ENCODE measurements around the gene MFRP. TPM values are rescaled to one million over a fixed set of nuclear protein-coding genes. Genes with fewer than 3 reads are reported as not detected.

MFRP gene
- not detected in 2 replicates for total RNA-seq

DNA sequence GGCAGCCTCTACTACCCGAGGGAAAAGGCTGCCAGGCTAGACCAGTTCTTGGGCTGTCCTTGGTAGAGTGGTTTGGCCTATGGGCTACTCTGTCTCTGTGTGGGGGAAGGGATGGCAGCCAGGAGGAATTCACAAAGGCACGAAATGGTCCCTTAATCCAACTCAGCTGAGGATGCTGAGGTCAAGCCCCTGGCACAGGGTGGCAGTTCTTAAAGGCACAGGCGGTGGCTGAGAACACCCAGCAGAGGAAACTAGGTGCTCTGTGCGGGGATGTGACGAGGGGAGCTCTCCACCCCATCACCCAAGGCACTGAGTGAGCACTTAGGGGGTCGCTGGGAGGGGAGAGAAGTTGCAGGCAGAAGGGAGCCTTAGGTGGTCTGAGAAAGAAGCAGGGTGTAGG lies at the start of gene MFRP:
TSS of gene MFRP (minus strand) at position 101 of the 400 bp plus-strand sequence. CDS start 192 bp downstream, outside the sequence.

DNA sequence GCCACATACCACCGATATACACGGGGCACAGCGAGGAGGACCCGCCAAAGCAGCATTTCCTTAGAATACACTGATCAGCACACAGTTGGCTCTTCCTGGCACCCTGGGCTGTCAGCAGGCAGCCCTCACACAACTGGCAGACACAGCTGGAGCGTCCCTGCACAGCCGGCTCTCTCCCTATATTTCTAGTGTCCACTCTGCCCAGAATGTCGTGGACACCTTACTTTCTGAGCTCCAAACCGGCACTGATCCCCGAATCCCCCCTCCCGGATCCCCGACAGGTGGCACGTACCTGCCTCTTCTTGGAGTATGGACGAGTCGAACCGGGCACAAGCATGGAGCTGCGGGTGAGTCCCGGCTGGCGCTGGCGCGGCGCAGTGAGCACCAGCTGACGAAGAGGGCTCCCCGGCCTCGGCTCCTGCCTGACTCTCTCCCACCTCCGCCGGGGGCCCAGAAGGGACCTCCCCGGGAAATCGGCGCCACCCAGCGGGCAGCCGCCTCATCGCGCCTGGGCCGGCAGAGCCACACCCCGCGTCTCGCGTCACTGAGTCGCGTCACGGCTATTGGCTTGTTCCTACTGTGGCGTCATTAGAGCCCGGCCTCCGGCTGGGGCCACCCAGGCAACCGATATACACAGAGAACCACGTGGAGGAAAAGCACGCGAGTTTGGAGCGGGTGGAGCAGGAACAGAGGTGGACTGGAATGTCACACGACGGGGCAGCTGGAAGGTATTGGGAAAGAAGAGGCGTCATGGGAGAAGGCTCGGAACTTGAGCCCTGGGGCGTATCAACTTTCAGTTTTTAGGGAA lies 34.9 kb upstream of the MFRP start, which contains the start of gene USP2:
TSS of gene USP2 (minus strand) at position 510 of the 808 bp plus-strand sequence. CDS start 8,210 bp downstream, outside the sequence.

DNA sequence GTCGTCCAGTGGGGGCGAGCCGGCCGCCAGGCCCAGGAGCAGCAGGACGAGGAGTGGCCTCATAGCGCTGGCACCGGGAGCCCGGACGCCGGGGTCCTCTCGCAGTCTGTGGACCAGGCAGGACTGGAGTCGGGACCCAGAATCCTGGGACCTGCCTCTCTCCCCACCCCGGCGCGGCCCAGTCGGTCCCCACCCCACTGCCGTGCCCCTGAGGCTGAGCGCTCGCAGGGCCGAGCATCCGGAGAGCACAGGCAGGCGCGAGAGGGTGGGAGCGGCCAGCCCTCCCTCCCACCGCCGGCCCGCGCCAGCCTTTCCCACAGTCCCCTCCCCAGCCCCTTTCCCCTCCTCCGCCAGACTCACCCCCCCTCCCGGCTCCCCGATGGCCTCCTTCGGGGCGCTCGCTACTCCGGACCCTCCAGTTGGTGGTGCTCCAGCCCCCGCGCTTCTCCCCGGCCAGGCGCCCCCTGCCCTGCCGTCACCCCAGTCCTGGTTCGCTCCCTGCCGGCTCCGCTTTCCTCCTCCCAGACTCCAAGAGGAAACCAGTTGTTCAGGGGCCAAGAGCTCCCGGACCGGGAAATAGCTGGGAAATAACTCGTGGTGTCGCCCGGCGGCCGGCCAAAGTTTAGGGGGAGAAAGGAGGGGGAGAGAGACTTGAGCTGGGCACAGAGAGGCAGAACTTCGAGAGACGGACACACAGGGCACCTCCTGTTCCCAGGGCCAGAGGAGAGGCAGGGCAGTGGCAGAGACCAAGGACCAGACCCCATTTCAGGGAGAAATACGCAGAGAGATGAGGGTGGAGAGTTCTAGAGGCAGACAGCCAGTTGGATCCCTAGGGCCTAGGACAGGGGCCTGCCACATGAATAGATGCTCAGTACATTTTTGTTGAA lies 5.9 kb downstream of the MFRP start, which contains the start of gene C1QTNF5:
TSS of gene C1QTNF5 (minus strand) at position 549 of the 887 bp plus-strand sequence. CDS start at position 63, 486 bp downstream.

DNA sequence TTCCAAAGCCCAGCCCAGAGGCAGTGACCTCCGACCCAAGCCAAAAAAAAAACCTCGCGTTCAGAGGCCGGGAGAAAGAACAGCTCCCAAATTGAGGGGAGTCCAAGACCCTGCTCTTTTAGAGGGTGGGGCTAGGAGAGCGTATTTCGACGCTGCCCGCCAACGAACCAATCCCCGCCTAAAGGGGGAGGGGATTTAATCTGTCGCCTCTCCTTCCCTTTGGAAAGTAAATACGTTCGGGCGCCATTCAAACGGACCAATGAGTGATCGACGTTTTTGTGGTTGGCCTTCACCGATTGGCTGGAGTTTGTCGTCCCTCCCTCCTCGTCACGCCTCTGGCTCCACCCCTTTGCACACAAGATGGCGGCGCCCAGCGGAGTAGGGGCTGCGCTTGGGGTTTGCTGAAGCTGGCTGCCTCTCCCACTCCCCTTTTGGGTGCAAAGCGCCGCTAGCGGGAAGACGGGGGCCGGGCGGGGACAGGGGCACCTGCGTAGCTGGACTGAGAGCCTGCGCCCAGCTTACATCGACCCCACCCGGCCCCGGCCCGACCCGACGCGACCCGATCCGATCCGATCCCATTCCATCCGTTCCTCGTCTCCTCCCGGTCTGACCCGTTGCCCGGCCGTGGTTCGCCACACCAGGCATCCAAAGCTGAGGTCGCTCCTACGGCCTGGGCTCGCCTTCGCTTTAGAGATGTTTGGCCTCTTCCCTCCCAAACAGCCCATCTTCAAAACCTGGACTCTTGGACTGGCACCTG lies 12.2 kb downstream of the MFRP start, which contains the start of gene RNF26:
TSS of gene RNF26 (plus strand) at position 354 of the 757 bp plus-strand sequence. CDS start 596 bp downstream, outside the sequence.

DNA sequence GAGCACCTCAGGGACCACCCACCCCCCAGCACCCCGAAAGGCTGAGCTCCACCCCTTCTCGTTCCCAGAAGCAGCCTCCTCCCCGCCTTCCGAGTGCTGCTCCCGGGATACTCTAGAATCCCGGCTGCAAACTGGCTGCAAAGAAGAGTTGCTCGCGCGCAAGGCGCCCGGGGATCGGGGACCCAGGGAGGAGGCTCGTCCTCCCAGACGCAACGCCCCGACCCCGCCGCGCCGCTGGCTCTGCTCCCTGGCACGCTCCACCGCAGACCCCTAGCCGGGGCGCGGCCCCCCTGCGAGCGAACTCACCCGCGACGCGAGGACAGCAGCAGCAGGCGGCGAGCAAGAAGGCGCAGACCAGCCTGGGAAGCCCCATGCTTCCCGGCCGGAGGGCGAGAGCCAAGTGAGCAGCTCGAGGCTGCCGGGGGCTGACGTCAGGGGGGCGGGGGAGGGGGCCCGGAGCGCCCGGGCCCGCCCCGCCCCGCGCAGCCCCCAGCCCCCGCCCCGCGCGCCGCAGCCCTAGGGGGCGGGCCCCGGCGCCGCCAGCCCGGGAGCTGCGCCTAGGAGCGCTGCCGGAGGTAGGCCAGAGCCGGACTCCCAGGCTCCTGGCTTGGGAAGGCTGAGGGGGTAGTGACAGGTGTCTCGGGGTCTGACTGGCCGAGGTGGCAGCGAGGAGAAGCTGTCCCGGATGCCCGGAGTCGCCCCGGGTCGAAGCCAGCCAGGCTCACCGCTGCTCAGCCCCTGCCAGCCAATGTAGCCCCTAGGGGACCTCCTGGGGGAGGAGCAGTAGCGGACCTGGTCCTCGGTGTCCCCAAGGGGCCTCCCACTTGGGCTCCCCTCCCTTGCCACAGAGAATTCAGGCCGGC lies 29.5 kb downstream of the MFRP start, which contains the start of gene MCAM:
TSS of gene MCAM (minus strand) at position 402 of the 863 bp plus-strand sequence. CDS start at position 373, 29 bp downstream.

Other genes with a start within 250 kb of the MFRP start
- 7.6 and 8.9 TPM in 2 replicates for gene DPAGT1, start 244.9 kb downstream of the MFRP start, total RNA-seq
- gene C2CD2L, start 239.4 kb downstream of the MFRP start, total RNA-seq: 1.7 and 1.9 TPM in 2 replicates
- 13.7 and 14.6 TPM in 2 replicates for gene HINFP, start 225.1 kb downstream of the MFRP start, total RNA-seq
- 0.09 and 0.16 TPM in 2 replicates for gene ABCG4, start 197.7 kb downstream of the MFRP start, total RNA-seq
- 10.3 and 12.5 TPM in 2 replicates for gene NLRX1, start 178.0 kb downstream of the MFRP start, total RNA-seq
- gene NHERF4, start 161.2 kb downstream of the MFRP start, total RNA-seq: not detected in 2 replicates
- gene CBL, start 140.4 kb downstream of the MFRP start, total RNA-seq: 2.4 and 3.5 TPM in 2 replicates
- 0.94 and 6.1 TPM in 2 replicates for gene MCAM, start 29.6 kb downstream of the MFRP start, total RNA-seq
- gene RNF26, start 12.2 kb downstream of the MFRP start, total RNA-seq: 2.7 and 3.4 TPM in 2 replicates
- 6.9 and 9.1 TPM in 2 replicates for gene C1QTNF5, start 5.8 kb downstream of the MFRP start, total RNA-seq
- gene USP2, start 35.0 kb upstream of the MFRP start, total RNA-seq: not detected in 2 replicates
- 11.0 and 47.3 TPM in 2 replicates for gene THY1, start 76.5 kb upstream of the MFRP start, total RNA-seq